Testis (tissue), 3 donors: ENCODE measurements around the gene SLC35F5. TPM values are rescaled to one million over a fixed set of nuclear protein-coding genes. Genes with fewer than 3 reads are reported as not detected.

Experiments
- DNase-seq: peaks from one replicate; pipeline ENCODE4 v3.0.0-alpha.2; 2019
- H3K27ac ChIP-seq, 2 donors: fragments of 200-600 bp; sonication (generic); one replicate each; pipeline ENCODE4 v1.5.1; 2019
- H3K27me3 ChIP-seq: fragments of 200-600 bp; sonication (generic); one replicate; pipeline ENCODE4 v1.5.1; 2019
- H3K36me3 ChIP-seq: fragments of 200-600 bp; sonication (generic); one replicate; pipeline ENCODE4 v1.5.1; 2017; ENCODE audit warnings: low read depth; ENCODE audit errors: missing control alignments
- H3K4me1 ChIP-seq: fragments of 200-600 bp; sonication (generic); one replicate; pipeline ENCODE4 v1.5.1; 2019
- H3K4me3 ChIP-seq, 2 donors: fragments of 200-600 bp; sonication (generic); one replicate each; pipeline ENCODE4 v1.5.1; 2017 to 2019
- H3K9me3 ChIP-seq: fragments of 200-600 bp; sonication (generic); one replicate; pipeline ENCODE4 v1.5.1; 2017
- CTCF ChIP-seq, 3 experiments: fragments of 450-650 bp in 2 of 3; fragments of 200-600 bp in 1 of 3; sonication (generic) in 1 of 3; IDR thresholded peaks; one replicate each; pipeline ENCODE4 v1.5.1; 2016 to 2019; ENCODE audit warnings: antibody characterized with exemption in 3 of 3, mild to moderate bottlenecking in 2 of 3, moderate library complexity in 1 of 3
- POLR2A ChIP-seq: fragments of 450-650 bp; IDR thresholded peaks from one replicate; pipeline ENCODE4 v1.6.1; 2017; ENCODE audit warnings: antibody characterized with exemption, mild to moderate bottlenecking, moderate library complexity
- WGBS, 2 donors: methylation state at CpG; one replicate each; pipeline ENCODE4 v1.1.5; 2018; 5-methylcytosine and 5-hydroxymethylcytosine counted together
- intact Hi-C: fragments of 100-400 bp; cut with DNase I; formaldehyde crosslinking; loops from one replicate; pipeline ENCODE4 v1.15.1; 2023; ENCODE audit warnings: low total_unique reads
- polyA plus RNA-seq: library from polyadenylated mRNA; stranded (reverse); fragments of 350-450 nt; fragmentation: Illumina TruSeq; extraction: RNeasy Lipid Tissue Mini Kit (QIAGEN cat#74804); gene quantifications from one replicate; pipeline ENCODE4 v1.2.3, GENCODE V29; 2014; ENCODE audit warnings: low read depth, low replicate concordance; ENCODE audit not compliant: insufficient read depth
- total RNA-seq, 2 donors: library from RNA; depleted of rRNA; stranded (reverse); fragments of >200 nt; gene quantifications; one replicate each; pipeline ENCODE4 v1.2.3, GENCODE V29; 2016

SLC35F5 gene
- total and polyA plus RNA-seq, 3 donors from 2014 or later, result 62.1 to 110 (median 102) TPM

- Histone ChIP-seq H3K9me3 (no peaks in the 10 kb centered on the region), H3K4me3 (no peak overlapping the region), H3K27me3 (no peaks in the 10 kb centered on the region), H3K27ac (no peak overlapping the region), H3K4me1 (peaks cover 9% of the 10 kb centered on the region), H3K36me3 (no peaks in the 10 kb centered on the region)
- TF ChIP-seq CTCF (IDR thresholded peaks at IDR 0.05), result no peak
- no peak for TF ChIP-seq POLR2A
- intact Hi-C loops, result loop anchor here (10.0 kb wide), 1 partner anchor 144 kb away; the partner anchor contains the start of gene ACTR3
- WGBS, 2 donors, result 96% methylated on average over 4 of the region's 4 CpGs
- no peak for DNase-seq
Observed at GRCh38 chr2:113750385-113750784, 6.1 kb downstream of the SLC35F5 start.

- intact Hi-C loops, result no loop called here
- Histone ChIP-seq H3K4me3 (no peak overlapping the region), H3K27ac (no peak overlapping the region), H3K9me3 (no peaks in the 10 kb centered on the region), H3K36me3 (no peaks in the 10 kb centered on the region), H3K4me1 (no peaks in the 10 kb centered on the region), H3K27me3 (no peaks in the 10 kb centered on the region)
- no peak for DNase-seq
- WGBS, 2 donors, result 89 to 95% methylated on average over 1 of the region's 1 CpG
- TF ChIP-seq POLR2A (no peak), CTCF (IDR thresholded peaks at IDR 0.05) (no peak)
Observed at GRCh38 chr2:113741091-113741490, 15.4 kb downstream of the SLC35F5 start.

- Histone ChIP-seq H3K27ac (no peak overlapping the region), H3K36me3 (no peaks in the 10 kb centered on the region), H3K4me3 (no peak overlapping the region), H3K9me3 (no peaks in the 10 kb centered on the region), H3K4me1 (no peaks in the 10 kb centered on the region), H3K27me3 (no peaks in the 10 kb centered on the region)
- no peak for TF ChIP-seq POLR2A
- TF ChIP-seq CTCF (IDR thresholded peaks at IDR 0.05), result no peak
- 82 to 83% methylated on average over 4 of the region's 4 CpGs for WGBS, 2 donors
- DNase-seq, result no peak
- intact Hi-C loops, result no loop called here
Observed at GRCh38 chr2:113739849-113740248, 16.6 kb downstream of the SLC35F5 start.

GRCh38 chr2:113734185-113734584 lies 22.3 kb downstream of the SLC35F5 start:
- H3K4me1 ChIP-seq, result no peaks in the 10 kb centered on the region
- H3K27me3 ChIP-seq, result no peaks in the 10 kb centered on the region
- WGBS, 2 donors, result 68 to 85% methylated on average over 1 of the region's 1 CpG
- H3K9me3 ChIP-seq, result no peaks in the 10 kb centered on the region
- no peaks in the 10 kb centered on the region for H3K36me3 ChIP-seq
- DNase-seq, result no peak
- no peak overlapping the region for H3K4me3 ChIP-seq
- no peak overlapping the region for H3K27ac ChIP-seq
- no peak for TF ChIP-seq POLR2A
- TF ChIP-seq CTCF (IDR thresholded peaks at IDR 0.05), result no peak
- intact Hi-C loops, result no loop called here

GRCh38 chr2:113724010-113724409 lies 32.4 kb downstream of the SLC35F5 start:
- H3K4me1 ChIP-seq, result no peaks in the 10 kb centered on the region
- no peak for DNase-seq
- intact Hi-C loops, result no loop called here
- WGBS, 2 donors, result 76 to 79% methylated on average over 3 of the region's 3 CpGs
- H3K27me3 ChIP-seq, result no peaks in the 10 kb centered on the region
- H3K9me3 ChIP-seq, result no peaks in the 10 kb centered on the region
- H3K4me3 ChIP-seq, result no peak overlapping the region
- H3K27ac ChIP-seq, result no peak overlapping the region
- H3K36me3 ChIP-seq, result no peaks in the 10 kb centered on the region
- no peak for TF ChIP-seq POLR2A
- no peak for TF ChIP-seq CTCF (IDR thresholded peaks at IDR 0.05)
